Nephron progenitor cell (in vitro differentiated cells): ENCODE results near the gene SACS.

ENCODE experiments used
- DNase-seq: peaks from one replicate; pipeline ENCODE4 v3.0.0; 2021
- H3K27ac Mint-ChIP-seq: 2 replicates; pipeline ENCODE4 v1.8.0; 2021; ENCODE audit warnings: mild to moderate bottlenecking, moderate library complexity, mixed read lengths
- H3K27me3 Mint-ChIP-seq: 2 replicates; pipeline ENCODE4 v1.8.0; 2021; ENCODE audit warnings: mild to moderate bottlenecking, low read depth, mixed read lengths; ENCODE audit not compliant: poor library complexity
- H3K36me3 Mint-ChIP-seq: 2 replicates; pipeline ENCODE4 v1.8.0; 2021; ENCODE audit warnings: low read depth, mixed read lengths
- H3K4me1 Mint-ChIP-seq: 2 replicates; pipeline ENCODE4 v1.8.0; 2021; ENCODE audit warnings: mixed read lengths
- H3K4me3 Mint-ChIP-seq: 2 replicates; pipeline ENCODE4 v1.8.0; 2021; ENCODE audit warnings: mild to moderate bottlenecking, moderate library complexity, mixed read lengths
- H3K9me3 Mint-ChIP-seq: 2 replicates; pipeline ENCODE4 v1.8.0; 2021; ENCODE audit warnings: mild to moderate bottlenecking, moderate library complexity, mixed read lengths
- CTCF ChIP-seq: fragments of 200-600 bp; sonication (generic); IDR thresholded peaks from 2 replicates; pipeline ENCODE4 v1.5.0; 2021; ENCODE audit warnings: antibody characterized with exemption

Gene SACS

GRCh38 chr13:23433171-23434153 is at the start of gene SACS:
SACS (minus strand) TSS chr13:23433702; CDS start chr13:23411239, 22,463 bp downstream.
- peak within 1 kb of the TSS; percentile 61 for H3K27ac Mint-ChIP-seq
- peaks cover 11% of the 10 kb centered on the region for H3K36me3 Mint-ChIP-seq

GRCh38 chr13:23480324-23480723 is 46.8 kb upstream of the SACS start:
- Mint-ChIP-seq H3K27ac (no peak overlapping the region), H3K27me3 (no peaks in the 10 kb centered on the region), H3K4me1 (peaks cover 15% of the 10 kb centered on the region), H3K4me3 (no peak overlapping the region), H3K9me3 (peaks cover 73% of the 10 kb centered on the region), H3K36me3 (peaks cover 68% of the 10 kb centered on the region)
- DNase-seq, result no peak
- TF ChIP-seq CTCF, result no peak

More at GRCh38 chr13:23433171-23434153, at the start of gene SACS:
- DNase-seq, result peak; percentile 48
- H3K27me3 Mint-ChIP-seq, result peaks cover 6% of the 10 kb centered on the region
- H3K4me3 Mint-ChIP-seq, result peak within 1 kb of the TSS; percentile 84
- peaks cover 53% of the 10 kb centered on the region for H3K4me1 Mint-ChIP-seq
- TF ChIP-seq CTCF, result no peak
- H3K9me3 Mint-ChIP-seq, result no peaks in the 10 kb centered on the region

DNA sequence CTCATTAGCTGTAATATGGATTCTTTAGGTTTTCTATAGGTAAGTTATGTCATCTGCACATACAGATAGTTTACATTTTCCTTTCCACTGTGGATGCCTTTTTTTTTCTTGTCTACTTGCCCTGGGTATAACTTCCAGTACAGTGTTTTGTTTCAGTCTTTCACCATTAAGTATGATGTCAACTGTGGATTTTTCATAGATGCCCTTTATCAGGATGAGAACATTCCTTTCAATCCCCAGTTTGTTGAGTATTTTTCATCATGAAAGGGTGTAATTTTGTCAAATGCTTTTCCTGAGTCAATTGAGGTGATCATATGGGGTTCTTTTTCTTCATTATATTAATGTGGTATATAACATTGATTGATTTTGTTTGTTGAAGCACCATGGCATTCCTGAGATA is 43.6 kb upstream of the SACS start:
- Mint-ChIP-seq H3K9me3 (peaks cover 63% of the 10 kb centered on the region), H3K4me1 (peaks cover 19% of the 10 kb centered on the region), H3K27ac (no peak overlapping the region), H3K36me3 (peaks cover 69% of the 10 kb centered on the region), H3K4me3 (no peak overlapping the region), H3K27me3 (no peaks in the 10 kb centered on the region)
- TF ChIP-seq CTCF, result no peak
- no peak for DNase-seq

DNA sequence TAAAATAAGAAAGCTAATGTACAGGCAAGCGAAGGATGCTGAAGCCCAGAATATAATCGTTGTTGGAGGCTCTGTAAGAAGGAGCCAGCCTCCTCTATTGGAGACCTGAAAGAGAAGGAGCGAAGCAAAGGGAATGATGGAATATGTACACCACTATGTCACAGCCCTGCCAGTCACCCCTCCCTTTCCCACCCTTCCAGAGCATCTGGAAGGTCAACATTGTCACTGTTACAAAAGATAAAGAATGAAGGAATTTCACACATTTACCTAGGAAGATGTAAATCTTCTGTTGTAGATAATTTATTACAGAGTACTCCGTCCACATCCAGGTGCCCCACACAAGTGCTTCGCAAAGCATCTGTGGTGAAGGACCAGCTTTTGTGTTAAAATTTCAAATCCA is 39.7 kb upstream of the SACS start:
- no peak overlapping the region for H3K4me3 Mint-ChIP-seq
- peaks cover 27% of the 10 kb centered on the region for H3K9me3 Mint-ChIP-seq
- H3K27me3 Mint-ChIP-seq, result no peaks in the 10 kb centered on the region
- H3K4me1 Mint-ChIP-seq, result peaks cover 54% of the 10 kb centered on the region
- H3K36me3 Mint-ChIP-seq, result peaks cover 34% of the 10 kb centered on the region
- DNase-seq, result no peak
- TF ChIP-seq CTCF, result no peak
- H3K27ac Mint-ChIP-seq, result no peak overlapping the region

- no peak overlapping the region for H3K4me3 Mint-ChIP-seq
- DNase-seq, result no peak
- peaks cover 18% of the 10 kb centered on the region for H3K9me3 Mint-ChIP-seq
- peak overlapping the region; percentile 89 for H3K27ac Mint-ChIP-seq
- H3K4me1 Mint-ChIP-seq, result peaks cover 65% of the 10 kb centered on the region
- TF ChIP-seq CTCF, result no peak
- no peaks in the 10 kb centered on the region for H3K27me3 Mint-ChIP-seq
- H3K36me3 Mint-ChIP-seq, result peaks cover 24% of the 10 kb centered on the region
Observed at GRCh38 chr13:23472189-23472588, 38.7 kb upstream of the SACS start.
